ENCODE results near the gene FOXJ3. TPM values are rescaled to one million over a fixed set of nuclear protein-coding genes. Genes with fewer than 3 reads are reported as not detected.

The FOXJ3 gene
- total and polyA plus RNA-seq, 2 donors (not counting 1 experiment from before 2014, with no cell fraction given), result 15.4 to 76.4 TPM

DNA sequence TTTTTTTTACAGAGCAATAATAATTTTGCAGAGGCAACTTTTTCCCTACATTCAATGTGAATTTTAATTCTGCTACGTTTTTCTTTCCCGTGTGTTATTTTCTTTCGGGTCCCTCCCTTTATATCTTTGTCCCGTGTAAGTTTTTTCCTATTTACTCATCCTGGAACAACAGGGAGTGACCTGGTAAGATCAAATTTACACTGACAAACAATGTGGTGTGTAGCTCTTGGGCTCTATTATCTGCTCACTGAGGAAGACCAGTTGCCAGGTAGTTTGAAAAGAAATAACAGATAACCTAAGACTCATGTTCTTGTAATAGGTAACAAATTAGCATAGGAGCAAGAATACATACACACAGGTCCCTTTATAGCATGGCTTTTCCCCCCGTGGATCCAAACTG is 136.8 kb downstream of the FOXJ3 start:
- H3K27me3 ChIP-seq (replicated peaks in 1 of 4; ENCODE audit: control extremely low read depth in 1 of 4, control insufficient read depth in 3 of 4, insufficient read depth in 4 of 4, low read length in 3 of 4), result no peaks in the 10 kb centered on the region
- no peak for ATAC-seq (ENCODE audit: low read depth)
- peaks cover 11 to 44% of the 10 kb centered on the region in 2 experiments for H3K36me3 ChIP-seq (replicated peaks in 1 of 2; ENCODE audit: control extremely low read depth in 1 of 2, control insufficient read depth in 1 of 2, extremely low read depth in 1 of 2, insufficient read depth in 2 of 2, low read length in 1 of 2)
- H3K4me2 ChIP-seq (replicated peaks; ENCODE audit: low read depth, low read length, poor library complexity, severe bottlenecking), result no peak overlapping the region
- no peaks in the 10 kb centered on the region for H3K4me1 ChIP-seq (ENCODE audit: control insufficient read depth in 2 of 2, insufficient read depth in 2 of 2, low read length in 2 of 2)
- H3K9me3 ChIP-seq (ENCODE audit: control extremely low read depth in 1 of 3, control insufficient read depth in 2 of 3, insufficient read depth in 1 of 3, low read length in 2 of 3), result peaks cover 3 to 9% (median 6%) of the 10 kb centered on the region in 3 donors
- WGBS (ENCODE audit: insufficient coverage), result no CpG with 5 or more reads among the region's 5 CpGs
- H4K20me1 ChIP-seq (ENCODE audit: control insufficient read depth, insufficient read depth, low read length, poor library complexity, severe bottlenecking), result no peaks in the 10 kb centered on the region
- Mint-ChIP-seq H3K27ac (no peak overlapping the region), H3K4me3 (no peak overlapping the region), H3K9me3 (ENCODE audit: insufficient read depth) (peaks cover 4% of the 10 kb centered on the region), H3K27me3 (no peaks in the 10 kb centered on the region), H3K4me1 (no peaks in the 10 kb centered on the region)
- no peak for DNase-seq
- CTCF ChIA-PET, result interaction anchor here (1.3 kb wide), 1 partner anchor 25 kb away, joined by 3 read pairs; no protein-coding TSS in a partner anchor
- POLR2A ChIA-PET, result no interaction called here
- no peak overlapping the region for H2AFZ ChIP-seq (ENCODE audit: insufficient read depth, low read depth, low read length, poor library complexity, severe bottlenecking)
- TF ChIP-seq, protein P1, sequence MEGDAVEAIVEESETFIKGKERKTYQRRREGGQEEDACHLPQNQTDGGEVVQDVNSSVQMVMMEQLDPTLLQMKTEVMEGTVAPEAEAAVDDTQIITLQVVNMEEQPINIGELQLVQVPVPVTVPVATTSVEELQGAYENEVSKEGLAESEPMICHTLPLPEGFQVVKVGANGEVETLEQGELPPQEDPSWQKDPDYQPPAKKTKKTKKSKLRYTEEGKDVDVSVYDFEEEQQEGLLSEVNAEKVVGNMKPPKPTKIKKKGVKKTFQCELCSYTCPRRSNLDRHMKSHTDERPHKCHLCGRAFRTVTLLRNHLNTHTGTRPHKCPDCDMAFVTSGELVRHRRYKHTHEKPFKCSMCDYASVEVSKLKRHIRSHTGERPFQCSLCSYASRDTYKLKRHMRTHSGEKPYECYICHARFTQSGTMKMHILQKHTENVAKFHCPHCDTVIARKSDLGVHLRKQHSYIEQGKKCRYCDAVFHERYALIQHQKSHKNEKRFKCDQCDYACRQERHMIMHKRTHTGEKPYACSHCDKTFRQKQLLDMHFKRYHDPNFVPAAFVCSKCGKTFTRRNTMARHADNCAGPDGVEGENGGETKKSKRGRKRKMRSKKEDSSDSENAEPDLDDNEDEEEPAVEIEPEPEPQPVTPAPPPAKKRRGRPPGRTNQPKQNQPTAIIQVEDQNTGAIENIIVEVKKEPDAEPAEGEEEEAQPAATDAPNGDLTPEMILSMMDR (IDR thresholded peaks at IDR 0.05), result no peak
- no peak for TF ChIP-seq EZH2 (IDR thresholded peaks at IDR 0.05; ENCODE audit: borderline replicate concordance, insufficient read depth, low read depth, low read length, poor library complexity, severe bottlenecking)
- no peak overlapping the region for H3K9ac ChIP-seq (ENCODE audit: low read length)
- no peaks in the 10 kb centered on the region for H3K79me2 ChIP-seq (ENCODE audit: control insufficient read depth, insufficient read depth, low read length)
- no peak overlapping the region for H3K27ac ChIP-seq (ENCODE audit: low read length in 2 of 2)
- no peak overlapping the region for H3K4me3 ChIP-seq (ENCODE audit: control extremely low read depth in 1 of 5, extremely low read depth in 1 of 5, insufficient read depth in 1 of 5, low read depth in 2 of 5, low read length in 4 of 5)
- intact Hi-C loops (cut with micrococcal nuclease), result no loop called here

DNA sequence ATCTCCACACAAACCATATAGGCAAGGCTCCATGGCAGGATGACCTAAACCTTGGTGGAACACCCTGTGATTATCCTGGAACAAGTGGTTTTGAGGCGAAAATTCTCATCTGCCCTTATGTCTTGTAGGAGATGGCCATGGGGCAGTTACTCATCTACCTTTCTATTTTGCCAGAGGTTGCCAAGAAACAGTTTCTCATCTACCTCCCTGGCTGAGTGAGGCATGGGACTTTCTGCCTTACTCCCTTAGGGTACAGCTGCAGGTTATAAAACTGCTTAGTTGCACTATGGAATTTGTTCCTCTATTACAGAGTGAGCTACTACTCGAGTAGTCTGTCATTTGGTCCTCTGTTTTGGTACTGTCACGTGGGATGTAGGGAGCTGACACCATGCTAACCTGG is 139.2 kb downstream of the FOXJ3 start:
- H3K4me3 Mint-ChIP-seq, result no peak overlapping the region
- Histone ChIP-seq H2AFZ (ENCODE audit: insufficient read depth, low read depth, low read length, poor library complexity, severe bottlenecking) (no peak overlapping the region), H3K4me3 (ENCODE audit: control extremely low read depth in 1 of 5, extremely low read depth in 1 of 5, insufficient read depth in 1 of 5, low read depth in 2 of 5, low read length in 4 of 5) (no peak overlapping the region), H3K36me3 (replicated peaks in 1 of 2; ENCODE audit: control extremely low read depth in 1 of 2, control insufficient read depth in 1 of 2, extremely low read depth in 1 of 2, insufficient read depth in 2 of 2, low read length in 1 of 2) (peaks cover 0 to 38% of the 10 kb centered on the region in 2 experiments), H3K9ac (ENCODE audit: low read length) (no peak overlapping the region), H3K27ac (ENCODE audit: low read length in 2 of 2) (no peak overlapping the region), H3K4me2 (replicated peaks; ENCODE audit: low read depth, low read length, poor library complexity, severe bottlenecking) (no peak overlapping the region), H3K79me2 (ENCODE audit: control insufficient read depth, insufficient read depth, low read length) (no peaks in the 10 kb centered on the region), H3K4me1 (ENCODE audit: control insufficient read depth in 2 of 2, insufficient read depth in 2 of 2, low read length in 2 of 2) (no peaks in the 10 kb centered on the region), H3K9me3 (ENCODE audit: control extremely low read depth in 1 of 3, control insufficient read depth in 2 of 3, insufficient read depth in 1 of 3, low read length in 2 of 3) (no peaks in the 10 kb centered on the region), H3K27me3 (replicated peaks in 1 of 4; ENCODE audit: control extremely low read depth in 1 of 4, control insufficient read depth in 3 of 4, insufficient read depth in 4 of 4, low read length in 3 of 4) (no peaks in the 10 kb centered on the region), H4K20me1 (ENCODE audit: control insufficient read depth, insufficient read depth, low read length, poor library complexity, severe bottlenecking) (no peaks in the 10 kb centered on the region)
- DNase-seq (no peak), ATAC-seq (ENCODE audit: low read depth) (no peak)
- POLR2A ChIA-PET, result no interaction called here
- intact Hi-C loops (cut with micrococcal nuclease), result no loop called here
- CTCF ChIA-PET, result interaction anchor here (2.3 kb wide), 1 partner anchor 22 kb away, joined by 8 read pairs; no protein-coding TSS in a partner anchor
- no peak overlapping the region for H3K27ac Mint-ChIP-seq
- 94% methylated on average over 3 of the region's 3 CpGs for WGBS (ENCODE audit: insufficient coverage)
- TF ChIP-seq, protein P1 (IDR thresholded peaks at IDR 0.05), result no peak
- TF ChIP-seq EZH2 (IDR thresholded peaks at IDR 0.05; ENCODE audit: borderline replicate concordance, insufficient read depth, low read depth, low read length, poor library complexity, severe bottlenecking), result no peak
- H3K9me3 Mint-ChIP-seq (ENCODE audit: insufficient read depth), result no peaks in the 10 kb centered on the region
- no peaks in the 10 kb centered on the region for H3K4me1 Mint-ChIP-seq
- H3K27me3 Mint-ChIP-seq, result no peaks in the 10 kb centered on the region
